GM18508 (cell line): ENCODE data around the gene PPP1R3A.

ENCODE experiments used
- ATAC-seq: cut with Tn5 transposase; IDR thresholded peaks from one replicate; pipeline ENCODE4 v1.9.1; 2021; ENCODE audit warnings: moderate number of reproducible peaks; ENCODE audit not compliant: insufficient read depth, unreplicated experiment

The PPP1R3A gene

DNA sequence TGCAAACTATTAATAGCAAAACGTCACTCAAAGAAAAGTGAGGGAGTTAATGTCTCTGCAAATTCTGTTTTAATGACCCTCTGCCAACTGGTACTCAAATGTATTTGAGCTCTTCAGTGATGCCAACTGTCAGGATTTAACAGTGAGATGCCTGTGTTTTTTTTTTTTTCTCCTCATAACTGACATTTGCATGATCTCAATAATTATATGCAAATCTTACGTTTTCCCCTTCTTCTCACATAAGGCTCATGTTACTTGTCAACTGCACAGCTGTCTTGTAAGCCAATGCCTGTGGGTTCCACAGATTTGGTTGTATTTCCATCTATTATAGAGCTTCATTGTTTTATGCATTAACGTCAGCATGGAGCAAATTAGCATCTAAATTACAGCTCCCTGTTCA lies 38.2 kb downstream of the PPP1R3A start:
- ATAC-seq = no peak

DNA sequence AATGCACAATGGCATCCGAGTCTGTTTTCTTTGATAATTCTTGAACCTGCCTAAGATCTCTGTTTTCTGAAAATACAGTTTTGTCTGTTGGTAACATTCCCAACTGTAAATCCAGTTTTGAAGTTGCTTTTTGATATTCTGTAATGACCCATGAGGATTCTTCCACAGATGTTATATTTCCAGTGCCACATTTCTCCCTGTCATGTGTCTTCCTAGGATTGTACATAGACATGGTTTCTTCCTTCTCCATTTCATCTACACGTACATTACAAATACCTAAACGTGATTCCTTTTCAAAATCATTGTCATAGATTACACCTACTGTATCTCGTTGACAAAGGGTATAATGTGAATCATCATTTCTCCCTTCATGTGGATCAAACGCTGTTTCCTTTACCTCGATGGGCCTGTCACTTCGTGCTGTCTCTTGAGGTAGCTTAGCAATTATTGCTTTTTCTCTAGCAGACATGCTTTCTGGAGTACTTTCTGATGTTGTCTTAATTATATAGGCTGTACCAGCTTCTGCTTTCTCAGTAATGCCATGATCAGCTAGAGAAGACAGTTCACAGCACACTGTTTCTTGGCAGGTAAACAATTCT lies 40.3 kb downstream of the PPP1R3A start:
- no peak for ATAC-seq

DNA sequence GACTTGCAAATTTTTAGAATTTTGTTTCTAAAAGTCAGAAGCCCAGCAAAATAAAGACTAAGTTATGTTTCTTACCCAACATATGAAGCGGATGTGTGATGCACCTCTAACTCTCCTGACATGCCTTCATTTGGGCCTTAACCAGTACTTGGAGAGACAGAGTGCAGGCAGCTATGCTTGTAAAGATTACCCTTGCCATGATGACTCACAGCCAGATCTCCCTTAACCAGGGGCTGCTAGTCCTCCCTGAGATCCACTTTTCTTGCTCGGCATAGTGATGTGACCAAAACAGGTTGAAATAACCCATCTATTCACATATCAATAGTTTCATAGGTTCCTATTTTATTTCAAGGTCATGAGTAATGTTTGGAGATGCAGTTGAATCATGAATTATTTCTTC lies 43.6 kb downstream of the PPP1R3A start:
- ATAC-seq = no peak

DNA sequence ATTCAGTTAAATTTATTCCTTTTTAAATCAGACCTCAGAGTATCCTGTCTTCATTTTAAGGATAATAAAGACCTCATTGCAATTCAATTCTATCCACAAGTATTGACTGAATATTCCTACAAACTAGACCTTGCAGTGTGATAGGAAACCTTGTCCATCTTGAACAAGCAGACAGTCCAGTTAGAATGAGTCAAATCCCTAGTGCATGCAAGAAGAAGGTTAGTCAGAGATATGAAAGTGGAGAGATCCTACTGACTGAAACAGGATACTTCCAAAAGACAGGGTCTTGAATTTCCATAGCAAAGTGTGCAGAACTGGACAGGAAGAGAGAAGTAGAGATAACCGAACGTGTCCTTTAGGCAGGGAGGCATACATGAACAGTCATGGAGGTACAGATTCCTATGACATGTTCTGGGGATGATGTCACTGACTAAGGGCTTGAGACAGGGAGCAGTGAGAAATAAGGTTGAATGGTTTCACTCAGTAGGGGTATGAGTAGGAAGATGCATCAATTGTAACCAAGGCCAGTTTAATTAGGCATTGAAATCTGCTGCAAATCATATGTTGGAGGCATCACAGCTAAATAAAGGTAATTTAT lies 45.2 kb downstream of the PPP1R3A start:
- ATAC-seq = no peak

DNA sequence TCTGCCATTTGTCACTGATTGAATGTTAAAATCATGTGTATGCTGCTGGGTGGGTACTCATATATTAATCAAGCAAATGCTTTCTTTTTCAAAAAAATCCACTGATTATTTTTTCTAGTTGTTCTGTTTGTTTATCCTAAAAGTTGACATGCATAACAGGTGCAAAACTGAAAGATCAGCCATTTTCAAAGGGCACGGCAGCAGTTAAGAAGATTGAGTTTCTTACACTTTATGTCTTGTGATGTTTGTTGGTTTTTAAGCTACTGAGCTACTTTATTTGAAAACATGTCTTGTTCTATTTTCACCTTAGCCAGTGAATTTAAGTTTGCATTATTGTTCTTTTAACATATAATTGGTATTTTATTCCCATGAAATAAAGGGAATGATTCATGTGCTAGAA lies 45.8 kb downstream of the PPP1R3A start:
- no peak for ATAC-seq

DNA sequence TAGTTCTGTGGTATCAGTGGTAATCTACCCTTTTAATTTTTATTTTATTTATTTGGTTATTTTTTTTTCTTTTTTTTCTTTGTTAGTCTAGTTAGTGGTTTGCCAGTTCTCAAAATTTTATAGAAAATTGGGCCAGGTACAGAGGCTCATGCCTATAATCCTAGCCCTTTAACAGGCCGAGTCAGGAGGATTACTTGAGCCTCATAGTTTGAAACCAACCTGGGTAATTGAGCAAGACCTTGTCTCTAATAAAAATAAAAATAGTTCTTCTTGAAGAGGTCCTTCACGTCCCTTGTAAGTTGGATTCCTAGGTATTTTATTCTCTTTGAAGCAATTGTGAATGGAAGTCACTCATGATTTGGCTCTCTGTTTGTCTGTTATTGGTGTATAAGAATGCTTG lies 51.5 kb downstream of the PPP1R3A start:
- no peak for ATAC-seq

DNA sequence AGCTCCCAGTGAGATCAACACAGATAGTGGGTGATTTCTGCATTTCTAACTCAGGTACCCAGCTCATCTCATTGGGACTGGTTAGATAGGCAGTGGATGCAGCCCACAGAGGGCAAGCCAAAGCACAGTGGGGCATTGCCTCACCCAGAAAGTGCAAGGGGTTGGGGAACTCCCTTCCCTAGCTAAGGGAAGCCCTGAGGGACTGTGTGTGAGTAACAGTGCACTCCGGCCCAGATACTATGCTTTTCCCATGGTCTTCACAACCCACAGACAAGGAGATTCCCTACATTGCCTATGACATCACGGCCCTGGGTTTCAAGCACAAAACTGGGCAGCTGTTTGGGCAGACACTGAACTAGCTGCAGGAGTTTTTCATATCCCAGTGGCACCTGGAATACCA lies 62.8 kb downstream of the PPP1R3A start:
- ATAC-seq = no peak

DNA sequence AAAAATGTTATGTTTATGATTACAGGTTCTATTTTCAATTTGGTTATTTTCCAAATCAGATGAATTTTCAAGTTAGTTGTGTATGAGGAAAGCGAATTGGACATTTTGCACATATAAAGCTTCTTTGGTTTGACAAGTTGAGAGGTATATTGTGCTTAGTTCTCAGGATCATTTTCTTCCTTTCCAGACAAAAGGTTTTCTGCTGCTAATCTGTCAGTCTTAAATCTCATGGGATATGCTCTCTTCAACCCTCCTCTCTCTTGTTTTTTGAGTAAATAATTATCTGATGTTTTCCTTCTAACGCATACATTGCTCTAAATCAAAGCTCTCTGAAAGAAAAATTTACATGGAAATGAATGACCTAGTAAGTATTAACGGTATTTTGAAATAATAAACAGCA lies 77.9 kb downstream of the PPP1R3A start:
- no peak for ATAC-seq

DNA sequence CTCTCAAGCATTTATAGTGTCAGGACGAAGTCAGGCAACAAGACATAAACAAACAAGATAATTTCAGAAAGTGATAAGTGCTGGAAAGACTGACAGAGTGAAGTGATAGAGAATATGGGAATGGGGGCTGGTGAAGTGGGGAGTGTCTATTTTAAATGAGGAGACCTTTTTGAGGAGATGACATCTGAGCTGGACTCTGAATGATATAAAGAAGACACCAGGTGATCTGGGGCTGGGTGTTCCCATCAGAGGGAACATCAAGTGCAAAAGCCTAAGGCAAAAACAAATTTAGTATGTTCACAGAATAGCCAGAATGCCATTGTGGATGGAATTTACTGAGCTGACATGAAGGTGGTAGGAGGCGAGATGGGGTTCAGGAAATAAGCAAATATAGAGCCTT lies 83.4 kb downstream of the PPP1R3A start:
- no peak for ATAC-seq

DNA sequence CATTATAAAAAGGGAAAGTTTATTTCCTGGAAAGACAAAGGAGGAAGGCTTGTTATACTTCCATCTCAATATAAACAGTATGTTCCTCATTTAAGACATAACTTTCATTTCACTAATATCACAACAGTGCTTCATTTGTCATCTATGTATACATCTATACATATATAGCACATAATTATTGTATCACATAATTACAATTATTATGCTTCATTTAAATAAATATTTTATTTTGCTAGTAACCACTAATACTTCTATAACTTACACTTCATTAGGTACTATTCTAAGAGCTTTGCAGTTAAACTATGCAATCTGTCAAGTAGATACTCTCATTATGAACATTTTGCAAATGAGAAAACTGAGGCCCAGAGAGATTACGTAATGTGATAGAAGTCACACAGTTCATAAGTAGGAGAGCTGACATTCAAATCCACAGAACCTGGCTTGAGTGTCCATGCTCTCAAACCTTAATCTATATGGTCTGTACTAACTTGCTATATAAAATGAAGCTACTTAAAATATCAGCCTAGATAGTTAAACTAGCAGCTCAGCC lies 86.5 kb downstream of the PPP1R3A start:
- ATAC-seq = no peak

DNA sequence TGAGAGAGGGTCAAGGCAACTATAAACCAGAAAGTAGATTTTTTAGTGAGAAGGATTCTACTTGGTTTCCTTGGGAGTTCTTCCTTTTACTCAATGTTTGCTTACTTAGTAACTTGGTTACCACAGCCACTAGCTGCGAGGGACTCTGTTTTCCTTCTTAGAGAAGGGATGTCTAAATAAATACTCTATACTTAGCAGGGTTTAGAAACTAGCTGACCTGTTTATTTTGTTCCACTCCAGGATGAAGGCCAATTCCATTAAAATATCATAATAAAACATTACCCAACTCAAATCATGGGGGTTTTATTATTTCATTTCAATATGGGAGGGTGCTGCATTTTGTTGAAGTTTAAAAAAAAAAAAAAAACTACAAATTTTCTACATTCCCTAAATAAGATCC lies 87.3 kb downstream of the PPP1R3A start:
- ATAC-seq = no peak

DNA sequence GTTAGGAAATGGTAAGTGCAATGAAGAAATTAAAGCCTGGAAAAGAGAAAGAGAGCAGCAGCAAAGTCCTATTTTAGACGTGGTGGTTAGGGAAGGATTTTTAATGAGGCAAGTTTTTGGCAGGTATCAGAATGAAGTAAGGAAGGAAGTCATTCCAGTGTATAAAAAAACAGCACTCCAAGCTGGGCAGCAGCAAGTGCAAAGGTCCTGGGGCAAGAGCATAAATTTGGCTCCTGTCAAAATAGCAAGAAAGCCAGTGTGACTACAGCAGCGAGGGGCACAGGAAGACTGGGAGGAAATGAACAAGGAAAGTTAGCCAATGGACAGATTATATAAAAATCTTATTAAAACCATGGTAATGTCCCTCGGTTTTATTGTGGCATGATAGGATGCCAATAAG lies 90.2 kb downstream of the PPP1R3A start:
- ATAC-seq = no peak
